Fibroblast of skin of abdomen (primary cell): ENCODE measurements around the gene FNTB.

Source experiments
- DNase-seq: peaks from one replicate; pipeline ENCODE4 v3.0.0-alpha.2; 2013

The FNTB gene

GRCh38 chr14:64953310-64953654 is 33.4 kb upstream of the FNTB start:
- no peak for DNase-seq

GRCh38 chr14:64953661-64954060 is 33.0 kb upstream of the FNTB start:
- no peak for DNase-seq

- no peak for DNase-seq
These were observed 32.0 kb upstream of the FNTB start for GRCh38 chr14:64954491-64955240.

- DNase-seq, result no peak
These were observed 31.4 kb upstream of the FNTB start for GRCh38 chr14:64955297-64955696.

- DNase-seq, result no peak
These were observed 29.8 kb upstream of the FNTB start for GRCh38 chr14:64956697-64957406.

- no peak for DNase-seq
These were observed 28.5 kb upstream of the FNTB start for GRCh38 chr14:64958201-64958600.

GRCh38 chr14:64958743-64959142 is 28.0 kb upstream of the FNTB start:
- no peak for DNase-seq

- DNase-seq, result no peak
These were observed 25.9 kb upstream of the FNTB start for GRCh38 chr14:64960762-64961276.

GRCh38 chr14:64963611-64964010 is 23.1 kb upstream of the FNTB start:
- DNase-seq, result no peak

- no peak for DNase-seq
These were observed 21.2 kb upstream of the FNTB start for GRCh38 chr14:64965356-64966000.

GRCh38 chr14:64966976-64967375 is 19.7 kb upstream of the FNTB start:
- no peak for DNase-seq

GRCh38 chr14:64968167-64968566 is 18.5 kb upstream of the FNTB start:
- DNase-seq, result no peak

- no peak for DNase-seq
These were observed 18.0 kb upstream of the FNTB start for GRCh38 chr14:64968651-64969050.

- DNase-seq, result no peak
These were observed 16.7 kb upstream of the FNTB start for GRCh38 chr14:64970041-64970440.

- peak; percentile 10 for DNase-seq
These were observed 15.8 kb upstream of the FNTB start for GRCh38 chr14:64970776-64971477.

- no peak for DNase-seq
These were observed 15.2 kb upstream of the FNTB start for GRCh38 chr14:64971491-64971942.

GRCh38 chr14:64971943-64972791 is 14.5 kb upstream of the FNTB start, which contains the start of gene RAB15:
Gene RAB15, minus strand, starts transcription at chr14:64972336. Its CDS starts 260 bp downstream, at chr14:64972076.
- peak; percentile 34 for DNase-seq

GRCh38 chr14:64973026-64973442 is 13.7 kb upstream of the FNTB start:
- DNase-seq, result no peak

GRCh38 chr14:64973826-64974225 is 12.9 kb upstream of the FNTB start:
- DNase-seq, result no peak

GRCh38 chr14:64974563-64974962 is 12.1 kb upstream of the FNTB start:
- DNase-seq, result no peak

GRCh38 chr14:64979336-64980074 is 7.2 kb upstream of the FNTB start:
- DNase-seq, result peak; percentile 24
